IMR-90 (cell line): ENCODE data around the gene L3HYPDH. TPM values are rescaled to one million over a fixed set of nuclear protein-coding genes. Genes with fewer than 3 reads are reported as not detected.

Experiments used
- ATAC-seq: fragments of 200-7000 bp; cut with Tn5 transposase; 2 replicates; pipeline ENCODE4 v1.9.1; 2020; ENCODE audit warnings: low read depth, mild to moderate bottlenecking, moderate library complexity
- BruUV-seq: library from RNA; stranded (reverse); fragments of 400-500 nt; replicated peaks from 2 replicates; lab custom pipeline; 2021; lab: Mats Ljungman, UMichigan
- CTCF ChIA-PET: fragments of 300-600 bp; formaldehyde crosslinking; extraction: SDS; loops from one replicate; lab custom pipeline; 2021; ENCODE audit warnings: antibody characterized with exemption; lab: Yijun Ruan, JAX
- POLR2A ChIA-PET: fragments of 300-600 bp; sonication (Branson Sonifier 250); formaldehyde crosslinking; loops from one replicate; lab custom pipeline; 2022; ENCODE audit warnings: antibody characterized with exemption; ENCODE audit not compliant: unreplicated experiment; lab: Charles Lee
- DNase-seq: peaks from one replicate; pipeline ENCODE4 v3.0.0; 2013
- H2AFZ ChIP-seq: replicated peaks from 2 replicates; pipeline ENCODE3; 2013; ENCODE audit warnings: low read length, mild to moderate bottlenecking; ENCODE audit not compliant: poor library complexity
- H2AK5ac ChIP-seq: 2 replicates; pipeline ENCODE4 v1.6.1; 2013; ENCODE audit warnings: low read depth, low read length, inconsistent platforms
- H2AK9ac ChIP-seq: replicated peaks from 2 replicates; pipeline ENCODE3; 2013; ENCODE audit warnings: mild to moderate bottlenecking, low read depth, low read length, moderate library complexity; ENCODE audit not compliant: poor library complexity
- H2BK120ac ChIP-seq: 2 replicates; pipeline ENCODE4 v1.6.1; 2013; ENCODE audit warnings: low read depth, low read length, inconsistent platforms
- H2BK15ac ChIP-seq: 3 replicates; pipeline ENCODE4 v1.6.1; 2013; ENCODE audit warnings: low read depth, low read length, inconsistent platforms
- H2BK20ac ChIP-seq: 2 replicates; pipeline ENCODE4 v1.6.1; 2013; ENCODE audit warnings: low read depth, mild to moderate bottlenecking, inconsistent platforms, low read length, moderate library complexity
- H2BK5ac ChIP-seq: 2 replicates; pipeline ENCODE4 v1.6.1; 2013; ENCODE audit warnings: mild to moderate bottlenecking, low read depth, low read length, inconsistent platforms; ENCODE audit not compliant: poor library complexity, severe bottlenecking
- H3K14ac ChIP-seq: replicated peaks from 2 replicates; pipeline ENCODE4 v1.6.1; 2013; ENCODE audit warnings: low read depth, low read length, inconsistent platforms
- H3K18ac ChIP-seq: 2 replicates; pipeline ENCODE4 v1.6.1; 2013; ENCODE audit warnings: low read depth, low read length, control low read depth
- H3K23ac ChIP-seq: 2 replicates; pipeline ENCODE4 v1.6.1; 2013; ENCODE audit warnings: low read depth, low read length, inconsistent platforms
- H3K27ac ChIP-seq: 2 replicates; pipeline ENCODE4 v1.5.1; 2013; ENCODE audit warnings: mild to moderate bottlenecking, control low read depth, low read length; ENCODE audit not compliant: insufficient read depth
- H3K27me3 ChIP-seq: 2 replicates; pipeline ENCODE4 v1.6.1; 2013; ENCODE audit warnings: low read length; ENCODE audit not compliant: control insufficient read depth, insufficient read depth
- H3K36me3 ChIP-seq: 2 replicates; pipeline ENCODE4 v1.6.1; 2013; ENCODE audit warnings: low read length, mixed read lengths; ENCODE audit not compliant: control insufficient read depth, insufficient read depth
- H3K4ac ChIP-seq: 2 replicates; pipeline ENCODE4 v1.6.1; 2013; ENCODE audit warnings: low read depth, low read length, inconsistent platforms
- H3K4me1 ChIP-seq: 2 replicates; pipeline ENCODE4 v1.6.1; 2013; ENCODE audit warnings: low read length, mixed read lengths; ENCODE audit not compliant: control insufficient read depth, insufficient read depth
- H3K4me2 ChIP-seq: 2 replicates; pipeline ENCODE4 v1.6.1; 2013; ENCODE audit warnings: low read depth, mild to moderate bottlenecking, control low read depth, low read length, moderate library complexity
- H3K4me3 ChIP-seq: 2 replicates; pipeline ENCODE4 v1.5.1; 2013; ENCODE audit warnings: low read depth, mild to moderate bottlenecking, control low read depth, low read length, moderate library complexity; ENCODE audit not compliant: insufficient read depth
- H3K56ac ChIP-seq: 2 replicates; pipeline ENCODE4 v1.6.1; 2013; ENCODE audit warnings: low read length, inconsistent platforms; ENCODE audit not compliant: insufficient read depth; ENCODE audit errors: extremely low read depth
- H3K79me1 ChIP-seq, 2 experiments: 2 replicates each; pipeline ENCODE4 v1.6.1; 2013; ENCODE audit warnings: low read length in 2 of 2, inconsistent platforms in 1 of 2, low read depth in 1 of 2
- H3K9ac ChIP-seq: 2 replicates; pipeline ENCODE4 v1.6.1; 2013; ENCODE audit warnings: low read depth, low read length, control low read depth
- H3K9me1 ChIP-seq: 2 replicates; pipeline ENCODE4 v1.6.1; 2013; ENCODE audit warnings: low read length, inconsistent platforms; ENCODE audit not compliant: insufficient read depth
- H3K9me3 ChIP-seq: 2 replicates; pipeline ENCODE4 v1.6.1; 2013; ENCODE audit warnings: low read length; ENCODE audit not compliant: control insufficient read depth, insufficient read depth
- H4K20me1 ChIP-seq: 2 replicates; pipeline ENCODE4 v1.6.1; 2013; ENCODE audit warnings: low read length, inconsistent platforms; ENCODE audit not compliant: insufficient read depth
- H4K5ac ChIP-seq: 2 replicates; pipeline ENCODE4 v1.6.1; 2013; ENCODE audit warnings: mild to moderate bottlenecking, low read depth, low read length, control low read depth
- H4K8ac ChIP-seq, 2 experiments: 2 replicates each; pipeline ENCODE4 v1.6.1; 2013; ENCODE audit warnings: low read depth in 2 of 2, low read length in 2 of 2, control low read depth in 1 of 2, inconsistent platforms in 1 of 2
- H4K91ac ChIP-seq: 2 replicates; pipeline ENCODE4 v1.6.1; 2013; ENCODE audit warnings: low read depth, low read length, inconsistent platforms; ENCODE audit not compliant: insufficient read depth
- BHLHE40 ChIP-seq: fragments of 150-350 bp; IDR thresholded peaks from 2 replicates; pipeline ENCODE4 v1.6.1; 2016; ENCODE audit warnings: mild to moderate bottlenecking, low read depth, low read length
- CEBPB ChIP-seq: IDR thresholded peaks from 2 replicates; pipeline ENCODE4 v1.6.1; 2012; ENCODE audit warnings: low read depth, low read length, improper control_type of control experiment
- CHD1 ChIP-seq: IDR thresholded peaks from 2 replicates; pipeline ENCODE4 v1.6.1; 2012; ENCODE audit warnings: low read depth, low read length, improper control_type of control experiment
- CTCF ChIP-seq: conservative IDR thresholded peaks from 2 replicates; pipeline ENCODE4 v1.5.1; 2012; ENCODE audit warnings: mild to moderate bottlenecking, low read depth, low read length, improper control_type of control experiment
- ELK1 ChIP-seq: fragments of 150-350 bp; IDR thresholded peaks from 2 replicates; pipeline ENCODE4 v1.6.1; 2016; ENCODE audit warnings: low read depth, mild to moderate bottlenecking, low read length, moderate library complexity, borderline replicate concordance
- FOS ChIP-seq: fragments of 150-350 bp; IDR thresholded peaks from 2 replicates; pipeline ENCODE4 v1.6.1; 2016; ENCODE audit warnings: low read depth, low read length
- MAFK ChIP-seq: IDR thresholded peaks from 2 replicates; pipeline ENCODE4 v1.6.1; 2012; ENCODE audit warnings: low read depth, low read length, improper control_type of control experiment
- MAZ ChIP-seq: IDR thresholded peaks from 2 replicates; pipeline ENCODE4 v1.6.1; 2012; ENCODE audit warnings: low read depth, mild to moderate bottlenecking, low read length, improper control_type of control experiment, moderate library complexity, borderline replicate concordance
- MXI1 ChIP-seq: IDR thresholded peaks from 2 replicates; pipeline ENCODE4 v1.6.1; 2012; ENCODE audit warnings: low read depth, mild to moderate bottlenecking, low read length, moderate library complexity, borderline replicate concordance
- NFE2L2 ChIP-seq: fragments of 150-350 bp; IDR thresholded peaks from 2 replicates; pipeline ENCODE4 v1.6.1; 2016; ENCODE audit warnings: low read depth, mild to moderate bottlenecking, low read length
- POLR2A ChIP-seq: IDR thresholded peaks from 2 replicates; pipeline ENCODE4 v1.6.1; 2012; ENCODE audit warnings: mild to moderate bottlenecking, low read depth, low read length
- RAD21 ChIP-seq: IDR thresholded peaks from 2 replicates; pipeline ENCODE4 v1.6.1; 2012; ENCODE audit warnings: low read length, improper control_type of control experiment
- RCOR1 ChIP-seq: IDR thresholded peaks from 2 replicates; pipeline ENCODE4 v1.6.1; 2012; ENCODE audit warnings: mild to moderate bottlenecking, low read length, improper control_type of control experiment; ENCODE audit not compliant: insufficient replicate concordance
- RFX5 ChIP-seq: IDR thresholded peaks from 2 replicates; pipeline ENCODE4 v1.8.0; 2012; ENCODE audit warnings: low read depth, mild to moderate bottlenecking, low read length, moderate library complexity
- SMC3 ChIP-seq: fragments of 150-350 bp; IDR thresholded peaks from 2 replicates; pipeline ENCODE4 v1.6.1; 2016; ENCODE audit warnings: low read depth, mild to moderate bottlenecking, antibody characterized with exemption, low read length, moderate library complexity
- USF2 ChIP-seq: fragments of 150-350 bp; IDR thresholded peaks from 2 replicates; pipeline ENCODE4 v1.6.1; 2017; ENCODE audit warnings: mild to moderate bottlenecking, antibody characterized with exemption, low read length, low read depth
- WGBS, 2 experiments: methylation state at CpG; one replicate each; pipeline versions ENCODE4 v1.1.5 to v1.1.7; 2013; ENCODE audit warnings: missing lambda C conversion rate in 2 of 2; ENCODE audit not compliant: insufficient read length in 1 of 2; ENCODE audit errors: extremely low coverage in 2 of 2; 5-methylcytosine and 5-hydroxymethylcytosine counted together
- dilution Hi-C: fragments of 300-500 bp; cut with HindIII; formaldehyde crosslinking; loops from one replicate; pipeline ENCODE4 v1.14.3; 2018; ENCODE audit warnings: low sequenced_read_pairs; ENCODE audit not compliant: unreplicated experiment
- in situ Hi-C: fragments of 300-500 bp; cut with MboI; formaldehyde crosslinking; loops from 3 replicates; pipeline ENCODE4 v1.14.3; 2019; ENCODE audit warnings: low sequenced_read_pairs, inconsistent platforms, mixed read lengths
- intact Hi-C: fragments of 100-400 bp; cut with micrococcal nuclease; formaldehyde crosslinking; loops from 2 replicates; pipeline ENCODE4 v1.10.0; 2022
- polyA plus RNA-seq, 3 experiments: library from polyadenylated mRNA; depleted of rRNA; stranded (reverse); fragments of >200 nt; gene quantifications; 2 replicates each; pipeline ENCODE4 v1.2.3, GENCODE V29; 2012; ENCODE audit warnings: low replicate concordance in 1 of 3
- total RNA-seq: library from RNA; depleted of rRNA; stranded (reverse); fragments of >200 nt; gene quantifications from 2 replicates; pipeline ENCODE4 v1.2.3, GENCODE V29; 2012

The L3HYPDH gene
- total and polyA plus RNA-seq, 2 of the 4 experiments (the other 2 are of a cell fraction), result 40.9 to 49.1 TPM

- Histone ChIP-seq H3K4me2 (no peak overlapping the region), H3K9me3 (no peaks in the 10 kb centered on the region), H3K23ac (no peak overlapping the region), H3K4me3 (no peak overlapping the region), H3K9ac (no peak overlapping the region), H2BK15ac (no peak overlapping the region), H3K79me1 (no peaks in the 10 kb centered on the region; a peak in 1 of 4 replicates), H2AK5ac (no peak overlapping the region), H3K9me1 (0 out of 2 replicates have a peak, but pooled peaks cover 2% of the 10 kb centered on the region), H3K27me3 (no peaks in the 10 kb centered on the region), H3K14ac (no peak overlapping the region), H2BK120ac (no peak overlapping the region), H4K91ac (no peak overlapping the region), H3K27ac (no peak overlapping the region), H4K8ac (no peak overlapping the region), H3K56ac (no peak overlapping the region), H2BK20ac (no peak overlapping the region), H4K20me1 (no peaks in the 10 kb centered on the region), H2AFZ (no peak overlapping the region), H3K4ac (no peak overlapping the region), H2AK9ac (no peak overlapping the region), H3K4me1 (no peaks in the 10 kb centered on the region), H4K5ac (no peak overlapping the region), H3K36me3 (0 out of 2 replicates have a peak, but pooled peaks cover 1% of the 10 kb centered on the region), H3K18ac (no peak overlapping the region), H2BK5ac (no peak overlapping the region)
- intact Hi-C loops, result no loop called here
- dilution Hi-C loops, result no loop called here
- POLR2A ChIA-PET, result no interaction called here
- DNase-seq (no peak), ATAC-seq (no peak)
- 40% methylated on average over 1 of the region's 3 CpGs; no CpG with 5 or more reads in 1 of the 2 experiments for WGBS, 2 experiments
- CTCF ChIA-PET, result interaction anchor here (1.3 kb wide), 1 partner anchor 25 kb away, joined by 4 read pairs; the partner anchor contains the start of genes JKAMP and L3HYPDH
- BruUV-seq, result no TSS peak
- in situ Hi-C loops, result loop anchor here (5.0 kb wide), 1 partner anchor 63 kb away; no protein-coding TSS in a partner anchor
- no peak for TF ChIP-seq BHLHE40
- no peak for TF ChIP-seq RAD21
- no peak for TF ChIP-seq POLR2A
- TF ChIP-seq NFE2L2, result no peak
- TF ChIP-seq ELK1, result no peak
- TF ChIP-seq CEBPB, result no peak
- TF ChIP-seq MAZ, result no peak
- no peak for TF ChIP-seq FOS
- no peak for TF ChIP-seq USF2
- TF ChIP-seq RFX5, result no peak
- no peak for TF ChIP-seq MAFK
- TF ChIP-seq SMC3, result no peak
- TF ChIP-seq MXI1, result no peak
- no peak for TF ChIP-seq CHD1
- TF ChIP-seq RCOR1, result no peak
- TF ChIP-seq CTCF, result no peak
These were observed 24.9 kb upstream of the L3HYPDH start for GRCh38 chr14:59509101-59509500.
